ENCODE measurements around the gene NDFIP1. TPM values are rescaled to one million over a fixed set of nuclear protein-coding genes. Genes with fewer than 3 reads are reported as not detected.
"Not testable (repeated sequence)": the region's sequence is repeated elsewhere in the genome, so short reads cannot be mapped to it uniquely, and the experiment has no call there.

Gene NDFIP1
- total RNA-seq, 2 experiments from 2014 or later: 65.2 to 70.2 TPM

- POLR2A ChIA-PET: no interaction called here
- peaks cover 2% of the 10 kb centered on the region for H3K36me3 Mint-ChIP-seq (ENCODE audit: low read depth)
- H3K27ac Mint-ChIP-seq: no peak overlapping the region
- peaks cover 5% of the 10 kb centered on the region for H3K4me1 Mint-ChIP-seq
- H3K27me3 Mint-ChIP-seq: peaks cover 4% of the 10 kb centered on the region
- no peak for DNase-seq
- no peak overlapping the region for H3K4me3 Mint-ChIP-seq
- no peaks in the 10 kb centered on the region for H3K9me3 Mint-ChIP-seq
- CTCF ChIA-PET: interaction anchor here (0.6 to 1.2 kb wide), 3 partner anchors 9 to 44 kb away, joined by 3 to 5 read pairs (median 3); no protein-coding TSS in a partner anchor
These were observed 29.9 kb upstream of the NDFIP1 start for GRCh38 chr5:142078706-142079105.

DNA sequence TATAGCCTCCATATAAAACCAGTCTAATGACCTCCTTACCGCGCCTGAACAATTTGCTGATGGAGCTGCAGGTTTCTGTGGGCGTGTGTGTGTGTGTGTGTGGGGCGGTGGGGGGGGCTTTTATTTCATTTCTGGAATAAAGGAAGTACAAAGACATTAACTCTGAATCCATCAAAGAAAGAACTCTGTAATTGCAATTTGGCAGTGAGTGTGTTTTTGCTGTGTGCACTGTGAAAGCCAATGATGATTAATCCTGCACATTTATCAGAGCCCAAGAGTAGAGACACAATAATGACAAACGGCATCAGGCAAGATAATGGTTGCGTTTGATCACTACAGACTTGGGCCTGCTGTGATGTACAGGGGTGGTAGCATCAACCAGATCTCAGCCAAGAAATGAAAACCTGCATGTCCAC lies 29.3 kb upstream of the NDFIP1 start:
- POLR2A ChIA-PET: no interaction called here
- Mint-ChIP-seq H3K36me3 (ENCODE audit: low read depth) (peaks cover 1% of the 10 kb centered on the region), H3K4me3 (no peak overlapping the region), H3K27me3 (peaks cover 4% of the 10 kb centered on the region), H3K9me3 (no peaks in the 10 kb centered on the region), H3K4me1 (peaks cover 5% of the 10 kb centered on the region), H3K27ac (no peak overlapping the region)
- no peak for DNase-seq
- CTCF ChIA-PET: interaction anchor here (0.6 to 1.2 kb wide), 4 partner anchors 9 to 44 kb away, joined by 3 to 5 read pairs (median 3); no protein-coding TSS in a partner anchor

- Mint-ChIP-seq H3K4me1 (peaks cover 4% of the 10 kb centered on the region), H3K9me3 (no peaks in the 10 kb centered on the region), H3K4me3 (no peak overlapping the region), H3K27ac (no peak overlapping the region), H3K36me3 (ENCODE audit: low read depth) (no peaks in the 10 kb centered on the region), H3K27me3 (peaks cover 4% of the 10 kb centered on the region)
- ChIA-PET POLR2A (no interaction called here), CTCF (interaction anchor here (0.6 to 1.8 kb wide), 2 partner anchors 11 to 172 kb away, joined by 4 to 6 read pairs; no protein-coding TSS in a partner anchor)
- no peak for DNase-seq
These were observed 28.3 kb upstream of the NDFIP1 start for GRCh38 chr5:142080248-142080647.

GRCh38 chr5:142082182-142082781 lies 26.3 kb upstream of the NDFIP1 start:
- H3K36me3 Mint-ChIP-seq (ENCODE audit: low read depth): no peaks in the 10 kb centered on the region
- no peak overlapping the region for H3K4me3 Mint-ChIP-seq
- H3K4me1 Mint-ChIP-seq: peaks cover 4% of the 10 kb centered on the region
- DNase-seq: no peak
- ChIA-PET POLR2A (no interaction called here), CTCF (interaction anchor here (0.5 to 0.9 kb wide), 2 partner anchors 11 to 69 kb away, joined by 3 to 4 read pairs; partner anchors contain the start of gene GNPDA1)
- no peaks in the 10 kb centered on the region for H3K9me3 Mint-ChIP-seq
- peaks cover 4% of the 10 kb centered on the region for H3K27me3 Mint-ChIP-seq
- no peak overlapping the region for H3K27ac Mint-ChIP-seq

DNA sequence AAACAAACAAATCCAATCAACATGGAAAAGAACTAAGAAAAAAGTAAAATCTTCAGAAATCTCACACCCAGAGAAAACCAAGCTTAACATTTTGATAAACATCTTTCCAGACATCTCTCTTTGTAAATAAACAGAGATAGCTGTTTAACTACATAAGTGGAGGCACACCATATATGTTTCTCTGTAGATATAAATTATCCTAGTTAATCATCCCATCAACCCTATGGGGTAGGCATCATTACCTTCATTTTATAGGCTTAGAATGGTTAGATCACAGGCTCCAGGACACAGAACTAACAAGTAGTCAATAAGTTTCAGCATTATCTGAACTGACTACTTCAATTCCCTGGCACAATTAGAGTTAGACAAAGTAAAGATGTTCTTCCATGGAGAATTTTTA lies 22.4 kb upstream of the NDFIP1 start:
- Mint-ChIP-seq H3K4me1 (peaks cover 23% of the 10 kb centered on the region), H3K9me3 (no peaks in the 10 kb centered on the region), H3K36me3 (ENCODE audit: low read depth) (no peaks in the 10 kb centered on the region), H3K4me3 (no peak overlapping the region), H3K27ac (no peak overlapping the region), H3K27me3 (peaks cover 4% of the 10 kb centered on the region)
- DNase-seq: no peak
- CTCF ChIA-PET: interaction anchor here (1.3 to 1.4 kb wide), 2 partner anchors 13 kb away, joined by 3 to 4 read pairs; no protein-coding TSS in a partner anchor
- POLR2A ChIA-PET: no interaction called here

DNA sequence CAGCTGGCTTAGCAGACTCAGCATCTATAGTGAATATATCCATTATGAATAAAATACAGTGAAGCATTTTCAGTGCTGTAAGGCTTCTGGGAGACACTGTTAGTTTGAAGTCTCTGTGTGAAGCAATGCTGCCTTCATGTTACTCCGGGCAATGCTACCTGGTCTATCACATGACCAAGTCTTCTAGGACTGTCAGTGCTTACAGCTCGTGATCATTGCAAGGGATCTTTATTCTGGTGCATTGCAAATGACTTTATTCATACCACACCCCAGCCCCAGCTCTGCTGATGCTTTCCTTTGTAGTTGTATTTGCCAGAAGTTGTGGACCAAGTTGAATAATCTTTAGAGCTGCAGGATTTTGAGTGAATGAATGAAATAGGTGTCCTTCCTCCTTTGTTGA lies 21.9 kb upstream of the NDFIP1 start:
- Mint-ChIP-seq H3K36me3 (ENCODE audit: low read depth) (no peaks in the 10 kb centered on the region), H3K27ac (no peak overlapping the region), H3K27me3 (peaks cover 4% of the 10 kb centered on the region), H3K9me3 (no peaks in the 10 kb centered on the region), H3K4me3 (no peak overlapping the region), H3K4me1 (peaks cover 23% of the 10 kb centered on the region)
- DNase-seq: no peak
- POLR2A ChIA-PET: no interaction called here
- CTCF ChIA-PET: interaction anchor here (1.4 to 2.1 kb wide), 2 partner anchors 14 to 16 kb away, joined by 3 to 8 read pairs; no protein-coding TSS in a partner anchor

GRCh38 chr5:142087920-142088679 lies 20.5 kb upstream of the NDFIP1 start:
- H3K4me3 Mint-ChIP-seq: no peak overlapping the region
- POLR2A ChIA-PET: no interaction called here
- no peak for DNase-seq
- CTCF ChIA-PET: interaction anchor here (1.1 to 2.1 kb wide), 3 partner anchors 18 to 76 kb away, joined by 3 to 8 read pairs (median 3); no protein-coding TSS in a partner anchor
- no peaks in the 10 kb centered on the region for H3K9me3 Mint-ChIP-seq
- no peaks in the 10 kb centered on the region for H3K27me3 Mint-ChIP-seq
- H3K36me3 Mint-ChIP-seq (ENCODE audit: low read depth): no peaks in the 10 kb centered on the region
- peak overlapping the region; percentile 71 for H3K27ac Mint-ChIP-seq
- peaks cover 22% of the 10 kb centered on the region for H3K4me1 Mint-ChIP-seq

GRCh38 chr5:142088855-142089479 lies 19.6 kb upstream of the NDFIP1 start:
- H3K27ac Mint-ChIP-seq: peak overlapping the region; percentile 71

DNA sequence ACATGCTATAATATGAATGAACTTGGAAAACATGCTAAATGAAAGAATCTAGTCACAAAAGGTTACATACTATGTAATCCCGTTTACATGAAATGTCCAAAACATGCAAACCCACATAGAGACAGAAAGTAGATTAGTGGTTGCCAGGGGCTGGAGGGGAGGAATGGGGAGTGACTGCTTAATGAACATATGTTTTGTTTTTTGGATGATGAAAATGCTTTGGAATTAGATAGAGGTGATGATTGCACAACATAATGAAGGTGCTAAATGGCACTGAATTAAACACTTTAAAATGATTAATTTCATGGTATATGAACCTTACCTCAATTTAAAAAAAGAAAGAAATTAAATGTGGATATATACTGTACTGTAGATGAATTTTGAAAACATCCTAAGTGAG lies 17.6 kb upstream of the NDFIP1 start:
- Mint-ChIP-seq H3K9me3 (no peaks in the 10 kb centered on the region), H3K4me3 (no peak overlapping the region), H3K4me1 (peaks cover 41% of the 10 kb centered on the region), H3K36me3 (ENCODE audit: low read depth) (peaks cover 2% of the 10 kb centered on the region), H3K27ac (no peak overlapping the region), H3K27me3 (no peaks in the 10 kb centered on the region)
- POLR2A ChIA-PET: no interaction called here
- no peak for DNase-seq
- CTCF ChIA-PET: interaction anchor here (0.7 kb wide), 1 partner anchor 48 kb away, joined by 3 read pairs; no protein-coding TSS in a partner anchor

More at GRCh38 chr5:142088855-142089479, 19.6 kb upstream of the NDFIP1 start:
- DNase-seq; H3K27me3 Mint-ChIP-seq; H3K9me3 Mint-ChIP-seq; H3K36me3 Mint-ChIP-seq (ENCODE audit: low read depth); H3K4me3 Mint-ChIP-seq; POLR2A ChIA-PET: not testable (repeated sequence)
- CTCF ChIA-PET: interaction anchor here (0.9 to 2.1 kb wide), 4 partner anchors 19 to 34 kb away, joined by 3 to 8 read pairs (median 3); no protein-coding TSS in a partner anchor
- H3K4me1 Mint-ChIP-seq: peaks cover 25% of the 10 kb centered on the region

GRCh38 chr5:142091922-142092321 lies 16.7 kb upstream of the NDFIP1 start:
- peaks cover 45% of the 10 kb centered on the region for H3K4me1 Mint-ChIP-seq

GRCh38 chr5:142095035-142095434 lies 13.5 kb upstream of the NDFIP1 start:
- ChIA-PET CTCF (interaction anchor here (1.0 to 1.7 kb wide), 4 partner anchors 12 to 126 kb away, joined by 5 to 8 read pairs (median 6); partner anchors contain the start of gene RNF14), POLR2A (no interaction called here)
- H3K27me3 Mint-ChIP-seq: no peaks in the 10 kb centered on the region
- DNase-seq: peak; percentile 31
- H3K4me3 Mint-ChIP-seq: peak overlapping the region; percentile 40
- no peaks in the 10 kb centered on the region for H3K9me3 Mint-ChIP-seq
- peak overlapping the region; percentile 94 for H3K27ac Mint-ChIP-seq
- peaks cover 2% of the 10 kb centered on the region for H3K36me3 Mint-ChIP-seq (ENCODE audit: low read depth)
- peaks cover 48% of the 10 kb centered on the region for H3K4me1 Mint-ChIP-seq

More at GRCh38 chr5:142091922-142092321, 16.7 kb upstream of the NDFIP1 start:
- CTCF ChIA-PET: interaction anchor here (0.6 to 0.9 kb wide), 4 partner anchors 8 to 131 kb away, joined by 3 to 5 read pairs (median 3); no protein-coding TSS in a partner anchor
- H3K36me3 Mint-ChIP-seq (ENCODE audit: low read depth): peaks cover 2% of the 10 kb centered on the region
- no peak overlapping the region for H3K4me3 Mint-ChIP-seq
- H3K9me3 Mint-ChIP-seq: no peaks in the 10 kb centered on the region
- no peak overlapping the region for H3K27ac Mint-ChIP-seq
- H3K27me3 Mint-ChIP-seq: no peaks in the 10 kb centered on the region
- POLR2A ChIA-PET: interaction anchor here (0.7 kb wide), 1 partner anchor 16 kb away, joined by 3 read pairs; the partner anchor contains the start of gene NDFIP1
- DNase-seq: no peak

DNA sequence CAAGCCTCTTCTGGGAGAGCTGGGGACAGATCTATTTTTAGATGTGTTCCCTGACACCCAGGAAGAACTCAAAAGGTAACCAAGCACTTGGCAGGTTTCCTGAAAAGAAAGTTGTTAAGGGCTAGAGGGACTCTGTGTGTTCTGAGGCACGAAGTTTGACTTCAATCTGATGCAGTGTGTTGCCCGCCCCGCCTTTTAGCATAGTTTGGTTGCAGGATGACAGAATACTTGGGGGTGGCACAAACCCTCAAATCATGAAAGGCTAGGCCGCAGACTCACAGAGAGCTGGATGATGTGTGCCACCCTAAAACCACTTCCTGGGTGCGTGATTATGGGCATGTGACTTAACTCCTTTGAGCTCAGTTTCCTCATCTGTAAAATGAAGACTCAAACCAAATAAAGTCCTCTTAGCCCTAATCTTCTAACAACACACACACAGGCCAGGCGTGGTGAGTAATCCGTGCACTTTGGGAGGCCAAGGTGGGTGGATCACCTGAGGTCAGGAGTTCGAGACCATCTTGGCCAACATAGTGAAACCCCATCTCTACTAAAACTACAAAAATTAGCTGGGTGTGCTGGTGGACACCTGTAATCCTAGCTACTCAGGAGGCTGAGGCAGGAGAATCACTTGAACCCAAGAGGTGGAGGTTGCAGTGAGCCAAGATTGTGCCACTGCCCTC lies 12.8 kb upstream of the NDFIP1 start:
- peak; percentile 91 for DNase-seq
- Mint-ChIP-seq H3K4me1 (peaks cover 51% of the 10 kb centered on the region), H3K4me3 (peak overlapping the region; percentile 40), H3K27ac (peak overlapping the region; percentile 94), H3K9me3 (peaks cover under 1% of the 10 kb centered on the region), H3K36me3 (ENCODE audit: low read depth) (peaks cover 2% of the 10 kb centered on the region), H3K27me3 (no peaks in the 10 kb centered on the region)
- ChIA-PET POLR2A (interaction anchor here (0.6 kb wide), 1 partner anchor 490 kb away, joined by 4 read pairs; no protein-coding TSS in a partner anchor), CTCF (interaction anchor here (0.5 to 1.7 kb wide), 8 partner anchors 12 to 577 kb away, joined by 3 to 8 read pairs (median 4); partner anchors contain the start of gene RNF14)

All from activated CD4-positive, alpha-beta T cell treated with anti-CD3 and anti-CD28 coated beads, Interleukin-2, amount 10 ng/mL, durations not matched to agents 7 days and 5 days (primary cell).